Stimulated activated CD8-positive, alpha-beta memory T cell treated with anti-CD3 and anti-CD28 coated beads, Interleukin-12 subunit alpha, Interleukin-12 subunit beta, amount 100 ng/mL, for 4 hours (primary cell): ENCODE results near the gene SCN2A.
"Not testable (repeated sequence)": the region's sequence is repeated elsewhere in the genome, so short reads cannot be mapped to it uniquely, and the experiment has no call there.

ENCODE experiments used
- DNase-seq: peaks from one replicate; pipeline ENCODE4 v3.0.0-alpha.2; 2020; ENCODE audit warnings: low read depth

SCN2A gene

DNA sequence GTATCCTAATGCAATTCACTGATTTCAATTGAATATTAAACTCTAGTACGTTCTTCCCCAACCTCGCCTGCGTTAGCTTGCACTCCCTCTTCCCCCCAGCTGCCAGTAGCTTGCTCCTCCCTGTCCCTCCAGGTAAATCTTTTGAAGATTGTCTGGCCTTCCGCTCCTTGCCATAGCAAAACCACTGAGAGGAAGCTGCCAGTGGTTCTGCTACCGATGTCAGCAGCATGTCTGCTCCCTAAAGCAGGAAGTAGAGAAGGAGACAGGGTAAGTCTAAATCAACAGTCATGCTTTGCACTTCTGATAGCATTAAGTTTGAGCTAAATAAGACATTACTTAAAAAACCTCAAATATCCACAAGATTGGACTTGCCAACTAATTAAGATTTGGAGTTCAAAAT, 89.1 kb downstream of the SCN2A start:
- no peak for DNase-seq

DNA sequence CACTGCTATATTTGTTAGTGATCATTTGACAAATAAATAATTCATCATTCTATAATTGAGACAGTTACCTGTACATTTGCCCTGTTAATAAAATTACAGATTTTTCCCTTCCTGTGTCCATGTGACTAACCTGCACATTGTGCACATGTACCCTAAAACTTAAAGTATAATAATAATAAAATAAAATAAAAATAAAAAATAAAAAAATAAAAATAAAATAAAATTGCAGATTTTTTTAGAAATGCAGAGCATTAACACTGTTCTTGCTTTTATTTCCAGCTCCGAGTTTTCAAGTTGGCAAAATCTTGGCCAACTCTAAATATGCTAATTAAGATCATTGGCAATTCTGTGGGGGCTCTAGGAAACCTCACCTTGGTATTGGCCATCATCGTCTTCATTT, 105.1 kb downstream of the SCN2A start:
- not testable (repeated sequence) for DNase-seq

DNA sequence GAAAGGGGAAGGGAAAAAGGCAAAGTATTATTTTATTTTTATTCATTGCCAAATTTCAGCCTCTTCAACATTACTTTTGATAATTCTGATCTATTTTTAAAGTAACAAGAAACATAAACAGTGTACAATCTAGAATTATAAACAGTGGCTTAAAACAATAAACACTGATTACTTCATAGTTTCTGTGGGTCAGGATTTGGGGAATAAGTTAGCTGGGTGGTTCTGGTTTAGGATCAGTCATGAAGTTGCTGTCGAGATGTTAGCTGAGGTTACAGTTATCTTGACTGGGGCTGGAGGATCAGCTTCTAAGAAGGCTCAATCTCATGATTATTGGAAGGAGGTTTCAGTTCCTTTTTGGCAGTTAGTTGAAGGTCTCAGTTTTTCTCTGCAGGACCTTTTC, 109.2 kb downstream of the SCN2A start:
- DNase-seq = no peak

DNA sequence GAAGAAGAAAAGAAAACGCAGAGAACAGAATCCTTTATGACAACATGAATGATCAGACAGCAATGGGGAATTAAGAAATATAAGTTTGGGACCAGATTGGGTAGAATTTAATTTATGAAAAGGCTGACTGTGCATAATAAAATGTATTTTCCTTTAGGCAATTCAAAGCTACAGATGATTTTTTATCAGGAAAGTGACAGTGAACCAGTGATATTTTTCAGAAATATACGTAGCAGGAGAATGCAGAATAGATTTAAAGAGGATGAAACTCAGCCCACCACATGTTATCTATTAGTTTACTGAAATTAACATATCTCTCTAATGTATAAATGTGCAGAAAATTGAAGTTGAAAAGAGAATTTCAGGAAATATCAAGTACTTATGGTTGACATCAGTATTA, 110.0 kb downstream of the SCN2A start:
- no peak for DNase-seq

DNA sequence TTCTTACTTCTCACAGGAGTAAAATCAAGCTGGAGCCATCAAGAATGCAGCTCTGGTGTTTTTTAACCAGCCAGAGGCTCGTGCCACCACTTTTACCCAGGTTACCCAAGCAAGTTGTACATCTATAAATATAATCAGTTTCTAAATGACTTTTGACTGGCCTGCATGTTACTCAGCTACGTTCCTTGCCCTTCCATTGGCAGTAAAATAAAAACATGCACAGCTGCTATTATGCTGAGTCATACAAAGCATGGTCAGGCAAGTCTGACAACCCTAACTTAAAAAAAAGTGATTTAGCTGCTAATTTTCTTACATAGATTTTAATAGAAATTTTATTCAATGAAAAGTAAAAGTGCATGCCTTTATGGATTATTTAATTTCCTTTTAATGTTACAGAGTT, 118.5 kb downstream of the SCN2A start:
- no peak for DNase-seq

DNA sequence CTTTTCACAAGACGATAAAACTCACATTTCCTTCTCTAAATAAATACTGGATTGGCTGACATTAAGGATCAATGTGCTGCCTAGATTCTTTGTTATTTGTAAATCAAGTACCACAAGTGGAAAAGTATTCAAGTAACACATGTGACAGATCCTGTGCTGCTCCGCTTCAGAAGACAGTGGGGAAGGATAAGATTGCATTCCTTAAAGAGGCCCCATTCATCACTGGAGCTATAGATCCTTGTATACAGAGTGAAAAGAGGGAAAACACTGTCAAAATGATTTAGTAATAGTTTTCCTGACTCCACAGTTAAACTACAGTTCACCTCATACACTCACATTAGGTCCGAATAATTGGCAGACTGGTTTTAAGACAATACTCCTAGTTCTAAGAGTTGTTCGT, 122.3 kb downstream of the SCN2A start:
- DNase-seq = no peak

DNA sequence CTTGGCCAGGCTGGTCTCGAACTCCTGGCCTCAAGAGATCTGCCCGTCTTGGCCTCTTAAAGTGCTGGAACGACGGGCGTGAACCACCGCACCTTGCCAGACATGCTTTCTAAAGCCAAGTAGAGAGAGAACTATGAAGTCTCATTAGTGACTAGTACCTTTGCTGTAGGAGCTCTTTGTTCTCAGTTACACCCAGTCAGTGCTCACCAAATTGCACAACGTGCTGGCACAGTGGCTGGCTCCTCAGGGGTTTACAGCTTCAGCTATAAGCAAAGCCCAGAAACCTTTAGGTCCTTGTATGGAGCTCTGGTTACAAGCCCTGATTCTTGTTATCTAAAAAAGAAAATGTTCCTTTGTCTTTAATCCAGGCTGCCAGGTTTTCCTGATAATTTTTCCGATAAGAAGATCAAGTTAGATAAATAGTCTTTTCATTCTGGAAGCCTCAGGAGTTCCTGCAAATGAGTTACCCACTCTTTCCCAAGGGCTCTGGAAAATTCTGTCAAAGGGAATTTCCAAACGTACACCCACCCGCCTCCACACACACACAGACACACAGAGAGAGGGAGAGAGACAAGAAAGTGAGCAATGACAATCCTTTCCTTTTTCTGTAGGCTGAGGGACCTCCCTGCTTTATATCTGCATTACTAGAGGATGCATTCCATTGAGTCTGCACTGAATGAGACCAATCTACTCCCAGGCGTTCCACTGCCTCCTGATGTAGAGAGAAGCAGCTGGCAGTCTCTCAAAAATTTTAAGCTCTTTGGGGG, 130.1 kb downstream of the SCN2A start:
- DNase-seq = no peak

DNA sequence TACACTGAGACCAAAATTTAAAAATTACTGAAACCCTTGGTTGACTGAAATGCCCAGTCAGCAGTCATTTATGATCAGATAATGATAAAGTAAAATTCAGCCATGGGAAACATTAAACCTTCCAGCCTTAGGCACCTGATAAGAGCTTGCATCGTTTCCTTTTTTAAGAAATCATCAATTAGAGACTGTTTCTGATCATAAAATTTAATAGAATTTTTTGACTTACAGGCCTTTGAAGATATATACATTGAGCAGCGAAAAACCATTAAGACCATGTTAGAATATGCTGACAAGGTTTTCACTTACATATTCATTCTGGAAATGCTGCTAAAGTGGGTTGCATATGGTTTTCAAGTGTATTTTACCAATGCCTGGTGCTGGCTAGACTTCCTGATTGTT, 130.7 kb downstream of the SCN2A start:
- no peak for DNase-seq

DNA sequence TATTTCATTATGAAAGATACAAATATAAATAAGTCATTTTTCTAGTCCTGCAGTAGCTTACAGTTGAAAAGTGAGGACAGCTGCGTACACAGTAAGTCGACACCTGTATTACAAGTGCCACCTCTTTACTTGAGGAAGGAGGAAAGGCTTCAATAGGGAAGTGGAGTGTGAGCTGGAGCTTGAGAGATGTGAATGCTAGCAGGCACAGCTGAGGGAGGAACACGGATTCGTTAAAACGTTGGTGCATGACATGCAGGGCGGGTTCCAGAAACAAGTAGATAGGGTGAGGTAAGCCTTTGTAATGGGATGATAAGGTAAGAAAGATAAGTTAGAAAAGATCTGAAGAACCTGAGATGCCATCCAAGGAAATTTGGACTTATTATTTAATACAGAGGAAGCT, 132.1 kb downstream of the SCN2A start:
- DNase-seq = no peak

DNA sequence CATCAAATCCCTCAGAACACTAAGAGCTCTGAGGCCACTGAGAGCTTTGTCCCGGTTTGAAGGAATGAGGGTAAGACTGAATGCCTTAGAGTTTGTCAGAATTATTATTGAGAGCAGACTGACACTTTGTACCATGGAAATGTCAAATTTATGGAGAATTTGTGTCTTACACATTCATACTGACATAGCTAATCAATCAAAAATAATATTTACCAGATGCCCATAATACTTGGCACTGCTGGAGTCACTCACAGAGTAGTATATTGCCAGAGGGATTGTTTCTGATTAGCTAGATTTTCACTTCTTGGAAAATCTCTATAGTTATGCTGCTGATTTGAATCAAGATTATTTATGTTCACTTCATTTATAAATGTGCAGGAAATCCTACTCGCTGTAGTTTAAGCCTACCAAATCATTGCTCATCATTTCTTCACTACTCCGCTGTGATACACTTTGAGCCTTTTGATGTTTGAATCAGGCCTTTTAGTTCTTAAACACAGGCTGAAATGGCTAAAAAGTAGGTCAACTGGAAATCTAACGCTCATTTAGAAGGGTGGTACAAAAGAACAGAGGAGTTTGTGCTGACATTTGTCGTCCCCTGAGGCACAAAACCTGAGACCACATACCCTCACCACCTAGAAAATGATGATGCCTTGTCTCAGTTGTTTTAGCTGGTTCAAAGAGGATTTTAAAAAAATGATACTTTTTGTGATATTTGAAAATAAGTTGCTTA, 134.2 kb downstream of the SCN2A start:
- no peak for DNase-seq

DNA sequence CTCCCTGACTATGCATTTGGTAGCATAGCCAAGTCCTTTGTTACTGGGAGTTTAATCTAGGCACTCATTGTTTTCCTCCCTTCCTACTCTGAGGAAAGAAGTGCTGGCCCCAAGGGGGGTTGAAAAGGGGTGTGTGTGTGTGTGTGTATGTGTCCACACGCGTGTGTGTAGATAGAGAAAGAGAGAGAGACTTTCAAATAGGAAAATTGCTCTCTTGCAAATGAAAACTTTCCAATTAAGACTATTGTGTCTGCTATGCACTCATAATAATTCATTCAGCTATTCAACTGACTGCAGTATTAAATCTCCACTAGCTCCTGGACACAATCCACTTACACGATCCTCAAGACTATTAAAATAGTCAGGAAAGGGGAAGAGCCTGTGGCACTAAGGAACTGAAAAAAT, 137.4 kb downstream of the SCN2A start:
- no peak for DNase-seq

DNA sequence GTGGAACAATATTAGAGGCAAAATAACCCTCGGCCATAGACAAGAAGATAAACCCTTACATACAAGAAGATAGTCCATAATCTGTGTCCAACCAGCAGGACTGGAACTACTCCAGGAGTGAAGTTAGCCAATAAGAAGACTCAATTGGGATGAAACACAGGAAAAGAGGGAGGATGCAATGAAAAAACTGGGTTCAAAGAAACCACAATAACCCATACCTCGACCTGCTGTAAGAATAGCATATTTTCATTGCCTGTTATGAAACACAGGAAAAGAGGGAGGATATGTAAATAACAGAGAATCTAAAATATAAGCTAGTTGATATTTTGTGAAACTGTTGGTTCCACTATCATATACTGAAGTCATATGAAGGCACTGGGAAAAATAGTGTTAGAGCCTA, 143.1 kb downstream of the SCN2A start:
- DNase-seq = no peak

DNA sequence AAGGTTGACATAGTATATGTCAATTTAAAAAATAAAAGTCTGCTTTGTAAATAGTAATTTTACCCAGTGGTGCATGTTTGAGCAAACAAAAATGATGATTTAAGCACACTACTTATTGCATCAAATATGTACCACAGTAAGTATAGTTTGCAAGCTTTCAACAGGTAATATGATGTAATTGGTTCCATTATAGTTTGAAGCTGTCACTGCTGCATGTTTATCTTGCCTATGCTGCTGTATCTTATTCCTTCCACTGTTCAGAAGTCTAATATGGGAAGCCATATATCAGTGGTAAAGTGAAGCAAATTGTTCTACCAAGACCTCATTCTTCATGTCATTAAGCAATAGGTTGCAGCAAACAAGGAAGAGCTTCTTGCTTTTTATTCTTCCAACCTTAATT, 151.7 kb downstream of the SCN2A start:
- DNase-seq = no peak

DNA sequence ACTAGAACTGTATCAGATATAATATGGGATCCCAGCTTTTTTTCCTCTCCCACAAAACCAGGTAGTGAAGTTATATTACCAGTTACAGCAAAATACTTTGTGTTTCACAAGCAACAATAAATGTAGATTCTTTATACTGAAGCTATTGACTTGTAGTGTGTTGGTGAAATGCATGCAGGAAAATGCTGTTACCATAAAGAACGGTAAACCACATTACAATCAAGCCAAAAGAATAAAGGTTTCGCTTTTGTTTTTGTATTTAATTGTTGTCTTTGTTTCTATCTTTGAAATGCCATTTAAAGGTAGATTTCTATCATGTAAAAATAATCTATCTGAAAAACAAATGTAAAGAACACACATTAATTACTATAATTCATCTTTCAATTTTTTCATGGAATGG, 152.6 kb downstream of the SCN2A start:
- no peak for DNase-seq

DNA sequence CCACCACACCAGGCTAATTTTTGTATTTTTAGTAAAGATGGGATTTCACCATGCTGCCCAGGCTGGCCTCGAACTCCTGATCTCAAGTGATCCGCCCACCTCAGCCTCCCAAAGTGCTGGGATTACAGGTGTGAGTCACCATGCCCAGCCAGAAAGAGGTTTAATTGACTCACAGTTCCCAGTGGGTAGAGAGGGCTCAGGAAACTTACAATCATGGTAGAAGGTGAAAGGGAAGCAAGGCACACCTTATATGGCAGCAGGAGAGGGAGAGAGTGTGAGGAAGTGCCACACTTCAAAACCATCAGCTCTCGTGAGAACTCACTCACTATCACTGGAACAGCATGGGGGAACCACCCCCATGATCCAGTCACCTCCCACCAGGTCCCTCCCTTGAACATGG, 159.4 kb downstream of the SCN2A start:
- DNase-seq = not testable (repeated sequence)

DNA sequence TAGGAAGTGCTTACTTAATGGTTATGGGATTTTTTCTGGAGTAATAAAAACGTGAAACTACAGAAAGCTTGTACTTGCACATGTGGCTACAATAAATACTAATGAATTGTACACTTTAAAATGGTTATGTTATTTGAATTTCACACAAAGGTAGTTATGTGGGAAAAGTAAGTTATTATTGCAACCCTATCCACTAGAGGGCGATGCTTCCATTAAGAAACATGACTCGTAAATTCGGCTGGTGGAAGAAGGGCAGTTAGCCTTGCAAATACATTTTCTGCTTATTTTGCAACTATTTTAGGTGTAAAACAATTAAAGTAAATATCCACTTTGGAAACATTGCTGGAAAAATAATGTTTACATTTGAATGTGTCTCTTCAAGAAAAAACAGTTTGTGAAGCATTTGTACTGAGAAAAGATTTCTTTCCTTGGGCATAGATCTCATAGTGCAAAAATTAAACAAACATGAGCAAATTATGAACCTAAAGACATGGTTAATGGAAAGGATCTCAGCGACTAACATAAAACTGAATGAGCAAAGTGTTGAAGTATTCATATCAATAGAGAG, 162.2 kb downstream of the SCN2A start:
- no peak for DNase-seq

DNA sequence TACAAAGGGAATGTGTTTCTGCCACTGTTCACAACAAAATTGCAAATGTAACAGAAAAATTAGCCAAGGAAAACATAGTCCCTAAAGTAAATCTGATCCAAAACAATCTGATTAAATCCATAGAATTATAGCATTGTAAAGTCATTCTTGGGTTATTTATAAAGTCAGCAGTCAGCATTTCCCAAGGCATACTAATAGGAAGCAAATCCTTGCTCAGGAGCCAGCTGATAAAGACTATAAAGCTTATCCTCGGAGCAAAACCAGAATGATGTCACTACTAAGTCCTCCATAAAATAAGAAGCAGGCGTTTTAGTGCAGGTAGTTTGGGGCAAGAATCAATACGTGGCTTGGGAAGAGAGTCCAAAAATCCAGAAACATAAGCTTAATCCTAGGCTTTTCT, 162.9 kb downstream of the SCN2A start:
- no peak for DNase-seq

DNA sequence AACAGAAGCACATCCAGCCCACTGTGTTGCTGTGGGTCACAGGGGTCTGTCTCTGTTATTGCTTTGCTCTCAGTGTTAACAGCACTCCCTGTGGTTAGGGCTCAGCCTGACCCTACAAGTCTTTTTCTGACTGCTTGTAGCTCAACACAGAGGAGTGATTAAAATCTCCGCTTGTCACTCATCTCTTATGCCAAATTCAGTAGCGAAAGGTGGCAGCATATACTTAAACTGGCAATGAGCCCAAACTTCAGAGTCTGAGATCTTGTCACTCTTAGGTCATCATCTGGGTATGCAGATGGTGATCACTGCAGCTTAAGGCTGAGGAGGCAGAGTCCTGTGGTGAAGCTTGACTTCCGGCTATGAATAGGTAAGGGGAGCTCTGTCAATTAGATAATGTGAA, 167.0 kb downstream of the SCN2A start:
- no peak for DNase-seq

DNA sequence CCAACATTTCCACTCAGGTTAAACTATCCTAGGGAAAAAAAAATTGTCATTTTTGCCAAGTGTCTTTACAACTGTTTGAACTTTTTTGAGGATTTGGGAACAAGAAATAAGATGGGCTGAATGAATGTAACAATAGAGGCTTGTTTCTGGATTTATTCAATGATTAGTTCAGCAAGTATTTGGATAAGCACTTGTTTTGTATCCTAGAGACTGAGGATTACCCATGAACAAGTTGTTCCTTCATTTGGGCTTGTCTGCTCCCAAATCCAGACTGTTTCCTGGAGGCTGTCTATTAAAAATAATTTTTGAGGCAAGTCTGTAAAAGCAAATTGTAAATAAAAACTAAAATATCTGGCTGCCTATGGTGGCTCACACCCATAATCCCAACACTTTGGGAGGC, 168.3 kb downstream of the SCN2A start:
- no peak for DNase-seq

DNA sequence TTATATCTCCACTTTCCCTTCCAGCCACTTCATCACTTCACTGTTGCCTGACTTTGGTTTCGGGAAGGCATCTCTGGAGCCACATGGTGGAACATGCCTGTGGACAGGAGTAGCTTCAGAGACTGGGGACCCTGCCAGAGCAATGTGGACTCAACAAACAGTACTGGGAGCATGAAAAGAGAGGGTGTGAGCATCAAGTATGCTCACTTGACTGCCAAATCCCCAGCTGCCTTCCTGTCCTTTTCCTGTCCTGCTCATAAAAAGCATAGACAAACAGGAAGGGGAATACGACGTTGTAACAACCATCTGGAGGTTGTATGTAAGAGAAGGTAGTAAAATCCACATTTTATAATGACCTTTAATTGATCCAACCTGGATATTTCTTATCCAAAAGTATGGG, 169.0 kb downstream of the SCN2A start:
- DNase-seq = no peak

DNA sequence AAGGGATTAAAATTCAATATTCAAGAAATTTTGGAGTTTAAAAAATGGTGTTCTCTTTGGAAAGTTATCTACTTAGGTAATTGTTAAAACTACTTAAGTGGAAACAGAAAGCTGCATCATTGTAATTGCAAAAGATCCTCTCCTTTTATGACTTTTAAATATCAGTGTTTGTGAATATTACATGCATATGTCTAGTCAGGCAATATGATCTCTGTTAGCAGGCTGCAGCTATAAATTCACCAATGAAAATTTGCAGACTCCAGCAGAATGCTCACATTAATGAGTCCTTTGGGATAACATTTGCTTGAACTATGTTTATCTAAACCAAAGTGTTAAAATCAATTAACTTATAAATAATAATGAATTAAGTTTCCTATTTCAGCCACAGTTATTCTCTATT, 171.1 kb downstream of the SCN2A start:
- no peak for DNase-seq

DNA sequence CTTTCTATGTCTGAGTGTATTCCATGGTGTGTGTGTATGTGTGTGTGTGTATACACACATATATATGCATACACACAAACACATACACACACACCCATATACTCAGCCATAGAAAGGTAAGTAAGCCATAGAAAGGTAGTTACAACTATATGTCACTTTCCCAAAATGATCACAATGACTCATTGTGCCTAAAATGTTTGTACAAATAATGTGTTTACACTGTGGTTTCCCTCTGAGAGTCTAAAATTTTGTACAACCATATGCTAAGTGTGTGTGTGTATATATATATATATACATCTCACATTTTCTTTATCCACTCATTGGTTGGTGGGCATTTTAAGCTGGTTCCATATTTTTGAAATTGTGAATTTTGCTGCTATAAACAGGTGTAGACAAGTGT, 175.0 kb downstream of the SCN2A start:
- no peak for DNase-seq

DNA sequence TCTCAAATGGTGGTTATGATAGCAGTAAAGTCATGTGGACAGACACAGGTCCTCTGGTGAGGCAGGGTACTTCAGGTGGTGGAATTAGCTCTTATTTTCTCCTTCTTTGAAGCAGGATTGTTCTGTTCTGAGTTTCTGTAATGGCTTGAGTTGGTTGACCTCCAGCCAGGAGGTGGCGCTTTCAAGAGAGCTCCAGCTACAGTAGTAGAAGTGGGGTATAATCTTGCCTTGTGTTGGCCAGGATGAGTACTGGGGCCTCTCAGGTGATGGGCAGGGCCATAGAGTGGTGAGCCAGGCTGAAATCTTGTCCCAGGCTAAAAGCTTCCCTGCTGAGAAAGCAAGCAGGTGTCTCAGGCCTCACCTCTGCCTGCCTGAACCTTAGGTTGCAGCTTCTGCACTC, 177.8 kb downstream of the SCN2A start:
- no peak for DNase-seq

DNA sequence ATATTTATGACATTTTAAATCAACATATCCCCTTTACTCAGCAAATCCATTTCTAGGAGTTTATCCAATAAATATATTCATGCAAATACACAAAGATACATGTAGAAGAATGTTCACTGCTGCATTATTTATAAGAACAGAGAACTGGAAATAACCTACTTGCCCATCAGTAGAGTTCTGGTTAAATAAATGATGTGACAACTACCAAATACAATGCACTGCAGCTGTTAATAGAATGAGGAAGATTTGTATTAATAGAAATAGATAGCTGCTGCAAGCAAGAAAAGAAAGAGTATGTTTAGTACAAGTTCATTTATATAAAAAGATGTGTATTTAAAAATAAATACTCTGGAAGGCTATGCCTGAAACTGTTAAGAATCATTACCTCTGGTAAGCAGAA, 181.0 kb downstream of the SCN2A start:
- no peak for DNase-seq
